RWPE1 (cell line): ENCODE data around the gene ZBTB17.

Source experiments
- CTCF ChIA-PET: fragments of 350-600 bp; sonication (Branson Sonifier 250); formaldehyde crosslinking; extraction: SDS; loops from one replicate; lab custom pipeline; 2021; lab: Yijun Ruan, JAX
- POLR2A ChIA-PET: fragments of 400-600 bp; formaldehyde crosslinking; extraction: SDS; loops from one replicate; lab custom pipeline; 2020; ENCODE audit warnings: antibody characterized with exemption; ENCODE audit not compliant: low non-redundant PET; lab: Yijun Ruan, JAX
- DNase-seq: peaks from one replicate; pipeline ENCODE4 v3.0.0; 2012; ENCODE audit warnings: low spot score
- H3K27ac ChIP-seq: fragments of 450-650 bp; 2 replicates; pipeline ENCODE4 v1.5.1; 2017
- TF ChIP-seq, protein P1 (sequence below): fragments of 450-650 bp; conservative IDR thresholded peaks from 2 replicates; pipeline ENCODE4 v1.5.1; 2017; ENCODE audit warnings: low read depth, mild to moderate bottlenecking

ZBTB17 gene

GRCh38 chr1:15939181-15940109, 36.5 kb downstream of the ZBTB17 start:
- POLR2A ChIA-PET = no interaction called here
- no peak for DNase-seq
- TF ChIP-seq, protein P1, sequence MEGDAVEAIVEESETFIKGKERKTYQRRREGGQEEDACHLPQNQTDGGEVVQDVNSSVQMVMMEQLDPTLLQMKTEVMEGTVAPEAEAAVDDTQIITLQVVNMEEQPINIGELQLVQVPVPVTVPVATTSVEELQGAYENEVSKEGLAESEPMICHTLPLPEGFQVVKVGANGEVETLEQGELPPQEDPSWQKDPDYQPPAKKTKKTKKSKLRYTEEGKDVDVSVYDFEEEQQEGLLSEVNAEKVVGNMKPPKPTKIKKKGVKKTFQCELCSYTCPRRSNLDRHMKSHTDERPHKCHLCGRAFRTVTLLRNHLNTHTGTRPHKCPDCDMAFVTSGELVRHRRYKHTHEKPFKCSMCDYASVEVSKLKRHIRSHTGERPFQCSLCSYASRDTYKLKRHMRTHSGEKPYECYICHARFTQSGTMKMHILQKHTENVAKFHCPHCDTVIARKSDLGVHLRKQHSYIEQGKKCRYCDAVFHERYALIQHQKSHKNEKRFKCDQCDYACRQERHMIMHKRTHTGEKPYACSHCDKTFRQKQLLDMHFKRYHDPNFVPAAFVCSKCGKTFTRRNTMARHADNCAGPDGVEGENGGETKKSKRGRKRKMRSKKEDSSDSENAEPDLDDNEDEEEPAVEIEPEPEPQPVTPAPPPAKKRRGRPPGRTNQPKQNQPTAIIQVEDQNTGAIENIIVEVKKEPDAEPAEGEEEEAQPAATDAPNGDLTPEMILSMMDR = no peak
- H3K27ac ChIP-seq = peak overlapping the region; percentile 75
- CTCF ChIA-PET = no interaction called here

- DNase-seq = no peak
- H3K27ac ChIP-seq = peak overlapping the region; percentile 75
- TF ChIP-seq, protein P1 = no peak
- CTCF ChIA-PET = interaction anchor here (0.6 kb wide), 3 partner anchors 121 to 287 kb away, joined by 3 to 4 read pairs (median 3); no protein-coding TSS in a partner anchor
- POLR2A ChIA-PET = no interaction called here
These were observed 37.2 kb downstream of the ZBTB17 start for GRCh38 chr1:15938628-15939161.

DNA sequence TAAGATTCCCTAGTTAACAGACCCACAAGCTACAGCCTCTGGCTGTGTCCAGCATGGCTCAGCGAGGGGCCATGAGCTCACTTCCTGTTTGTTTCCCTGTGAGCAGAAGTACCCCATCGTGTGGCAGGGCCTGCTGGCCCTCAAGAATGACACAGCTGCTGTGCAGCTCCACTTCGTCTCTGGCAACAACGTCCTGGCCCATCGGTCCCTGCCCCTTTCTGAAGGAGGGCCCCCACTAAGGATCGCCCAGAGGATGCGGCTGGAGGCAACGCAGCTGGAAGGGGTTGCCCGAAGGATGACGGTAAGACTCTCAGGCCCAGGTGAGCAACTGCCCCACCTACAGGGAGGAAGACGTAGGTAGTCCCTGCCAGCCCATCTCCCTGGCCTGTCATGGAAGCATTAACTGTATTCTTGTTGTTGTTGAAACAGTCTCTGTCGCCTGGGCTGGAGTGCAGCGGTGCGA, 38.2 kb downstream of the ZBTB17 start:
- TF ChIP-seq, protein P1 = no peak
- ChIA-PET POLR2A (no interaction called here), CTCF (interaction anchor here (0.6 kb wide), 3 partner anchors 120 to 288 kb away, joined by 3 to 4 read pairs (median 3); no protein-coding TSS in a partner anchor)
- H3K27ac ChIP-seq = peak overlapping the region; percentile 75
- no peak for DNase-seq

- ChIA-PET POLR2A (no interaction called here), CTCF (no interaction called here)
- H3K27ac ChIP-seq = peak overlapping the region; percentile 75
- TF ChIP-seq, protein P1 = no peak
- no peak for DNase-seq
These were observed 38.8 kb downstream of the ZBTB17 start for GRCh38 chr1:15937146-15937545.

- ChIA-PET CTCF (interaction anchor here (0.6 kb wide), 2 partner anchors 85 to 120 kb away, joined by 3 to 4 read pairs; no protein-coding TSS in a partner anchor), POLR2A (no interaction called here)
- TF ChIP-seq, protein P1 = no peak
- peak overlapping the region; percentile 75 for H3K27ac ChIP-seq
- DNase-seq = no peak
These were observed 39.9 kb downstream of the ZBTB17 start for GRCh38 chr1:15936025-15936424.
